Hepatocyte (in vitro differentiated cells): ENCODE data around the gene MAFF.

Experiments used
- CTCF ChIP-seq: fragments of 200-600 bp; sonication (generic); IDR thresholded peaks from 2 replicates; pipeline ENCODE4 v1.5.1; 2016; ENCODE audit warnings: antibody characterized with exemption, mild to moderate bottlenecking; ENCODE audit not compliant: poor library complexity
- EZH2 ChIP-seq: fragments of 200-600 bp; sonication (generic); IDR thresholded peaks from 2 replicates; pipeline ENCODE4 v1.6.1; 2016; ENCODE audit warnings: antibody characterized with exemption, mild to moderate bottlenecking, borderline replicate concordance
- EZH2phosphoT487 ChIP-seq: fragments of 200-600 bp; sonication (generic); IDR thresholded peaks from one replicate; pipeline ENCODE4 v1.6.1; 2018; ENCODE audit warnings: antibody characterized with exemption, mild to moderate bottlenecking, low read depth, moderate library complexity; ENCODE audit not compliant: unreplicated experiment, severe bottlenecking

GRCh38 chr22:38228873-38229740 is 27.3 kb downstream of the MAFF start:
- TF ChIP-seq CTCF: no peak
- no peak for TF ChIP-seq EZH2phosphoT487
- no peak for TF ChIP-seq EZH2
